A673 (cell line): ENCODE results near the gene LGMN. TPM values are rescaled to one million over a fixed set of nuclear protein-coding genes. Genes with fewer than 3 reads are reported as not detected.
"Not testable (repeated sequence)": the region's sequence is repeated elsewhere in the genome, so short reads cannot be mapped to it uniquely, and the experiment has no call there.

ENCODE experiments used
- BruUV-seq: library from RNA; stranded (reverse); fragments of 400-500 nt; replicated peaks from 2 replicates; lab custom pipeline; 2021; lab: Mats Ljungman, UMichigan
- CTCF ChIA-PET: fragments of 300-600 bp; sonication (Branson Sonifier 250); formaldehyde crosslinking; loops from one replicate; lab custom pipeline; 2022; ENCODE audit warnings: antibody characterized with exemption; lab: Charles Lee
- POLR2A ChIA-PET: fragments of 300-600 bp; sonication (Branson Sonifier 250); formaldehyde crosslinking; loops from one replicate; lab custom pipeline; 2022; ENCODE audit warnings: antibody characterized with exemption; ENCODE audit not compliant: low non-redundant PET; lab: Charles Lee
- DNase-seq: peaks from one replicate; pipeline ENCODE4 v3.0.0-alpha.2; 2015; ENCODE audit warnings: low spot score
- H3K27ac ChIP-seq: fragments of 200-600 bp; sonication (generic); 2 replicates; pipeline ENCODE4 v1.5.1; 2016; ENCODE audit warnings: mixed run types, low read depth, mild to moderate bottlenecking, mixed read lengths, antibody characterized with exemption, low read length; ENCODE audit not compliant: poor library complexity, severe bottlenecking
- H3K27me3 ChIP-seq: fragments of 200-600 bp; sonication (generic); replicated peaks from 2 replicates; pipeline ENCODE4 v1.6.1; 2017; ENCODE audit warnings: mixed run types, low read depth, mild to moderate bottlenecking, mixed read lengths, antibody characterized with exemption, low read length; ENCODE audit not compliant: insufficient read depth, poor library complexity
- H3K36me3 ChIP-seq: fragments of 200-600 bp; sonication (generic); 2 replicates; pipeline ENCODE4 v1.6.1; 2016; ENCODE audit warnings: mixed run types, mild to moderate bottlenecking, mixed read lengths, antibody characterized with exemption, low read length; ENCODE audit not compliant: insufficient read depth, poor library complexity, severe bottlenecking
- H3K4me1 ChIP-seq: fragments of 200-600 bp; sonication (generic); 2 replicates; pipeline ENCODE4 v1.6.1; 2017; ENCODE audit warnings: mixed run types, mild to moderate bottlenecking, mixed read lengths, antibody characterized with exemption, low read length; ENCODE audit not compliant: insufficient read depth, poor library complexity, severe bottlenecking
- H3K4me3 ChIP-seq: fragments of 200-600 bp; sonication (generic); 2 replicates; pipeline ENCODE4 v1.5.1; 2016; ENCODE audit warnings: low read depth, mixed run types, mild to moderate bottlenecking, mixed read lengths, low read length; ENCODE audit not compliant: poor library complexity, severe bottlenecking
- H3K9me3 ChIP-seq: fragments of 200-600 bp; sonication (generic); 2 replicates; pipeline ENCODE4 v1.6.1; 2016; ENCODE audit warnings: mixed run types, low read depth, mild to moderate bottlenecking, mixed read lengths, antibody characterized with exemption, low read length; ENCODE audit not compliant: poor library complexity, severe bottlenecking
- EZH2 ChIP-seq: fragments of 200-600 bp; sonication (generic); IDR thresholded peaks from 2 replicates; pipeline ENCODE4 v1.6.1; 2017; ENCODE audit warnings: borderline replicate concordance, low read depth, mild to moderate bottlenecking, mixed read lengths, antibody characterized with exemption, low read length; ENCODE audit not compliant: poor library complexity, severe bottlenecking
- intact Hi-C: fragments of 100-400 bp; cut with micrococcal nuclease; formaldehyde crosslinking; loops from one replicate; pipeline ENCODE4 v1.10.0; 2022; ENCODE audit not compliant: unreplicated experiment
- total RNA-seq: library from RNA; stranded (reverse); gene quantifications from 2 replicates; pipeline ENCODE4 v1.2.3, GENCODE V29; 2021
- TF ChIP-seq, protein P1 (sequence below): fragments of 300-800, 200-600 bp; sonication (generic); conservative IDR thresholded peaks from 2 replicates; pipeline ENCODE4 v1.5.1; 2017; ENCODE audit warnings: low read depth, mild to moderate bottlenecking, antibody characterized with exemption, low read length, moderate library complexity, mixed read lengths

Gene LGMN
- total RNA-seq, 1 experiment from 2014 or later = 34.6 TPM

DNA sequence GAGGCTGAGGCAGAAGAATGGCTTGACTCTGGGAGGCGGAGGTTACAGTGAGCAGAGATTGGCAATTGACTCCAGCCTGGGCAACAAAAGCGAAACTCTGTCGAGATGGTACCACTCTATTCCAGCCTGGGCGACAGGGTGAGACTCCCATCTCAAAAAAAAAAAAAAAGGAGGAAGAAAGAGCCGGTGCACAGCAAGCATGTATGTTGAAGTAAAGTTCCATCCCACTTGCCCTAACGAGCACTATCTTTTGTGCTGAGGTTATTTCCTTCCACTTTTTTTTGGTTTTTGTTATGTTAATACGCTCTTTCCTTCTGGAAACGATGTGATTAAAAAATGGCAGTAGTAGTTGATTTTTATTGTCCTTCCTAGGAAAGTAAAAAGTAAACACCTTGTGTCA lies 26.1 kb upstream of the LGMN start:
- intact Hi-C loops = no loop called here
- POLR2A ChIA-PET = no interaction called here
- CTCF ChIA-PET = no interaction called here

DNA sequence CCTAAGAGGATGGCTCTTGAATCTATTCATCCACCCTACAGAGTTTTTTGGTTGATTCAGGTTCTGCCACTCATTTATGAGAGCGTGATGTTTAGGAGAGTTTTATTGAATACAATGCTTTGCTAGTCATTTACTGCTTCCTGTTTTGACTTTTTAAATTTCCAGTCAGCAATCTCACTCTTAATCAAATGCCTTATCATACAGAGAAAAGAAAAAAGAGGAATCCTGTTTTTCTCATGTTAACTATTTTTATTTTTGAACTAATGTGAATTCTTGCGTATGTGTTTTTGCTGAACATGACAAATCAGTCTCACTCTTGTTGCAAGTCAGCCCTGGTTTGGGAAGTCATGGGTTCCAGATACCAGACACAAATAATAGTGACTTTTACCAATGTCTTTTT lies 22.1 kb upstream of the LGMN start:
- no peak for TF ChIP-seq EZH2
- TF ChIP-seq, protein P1, sequence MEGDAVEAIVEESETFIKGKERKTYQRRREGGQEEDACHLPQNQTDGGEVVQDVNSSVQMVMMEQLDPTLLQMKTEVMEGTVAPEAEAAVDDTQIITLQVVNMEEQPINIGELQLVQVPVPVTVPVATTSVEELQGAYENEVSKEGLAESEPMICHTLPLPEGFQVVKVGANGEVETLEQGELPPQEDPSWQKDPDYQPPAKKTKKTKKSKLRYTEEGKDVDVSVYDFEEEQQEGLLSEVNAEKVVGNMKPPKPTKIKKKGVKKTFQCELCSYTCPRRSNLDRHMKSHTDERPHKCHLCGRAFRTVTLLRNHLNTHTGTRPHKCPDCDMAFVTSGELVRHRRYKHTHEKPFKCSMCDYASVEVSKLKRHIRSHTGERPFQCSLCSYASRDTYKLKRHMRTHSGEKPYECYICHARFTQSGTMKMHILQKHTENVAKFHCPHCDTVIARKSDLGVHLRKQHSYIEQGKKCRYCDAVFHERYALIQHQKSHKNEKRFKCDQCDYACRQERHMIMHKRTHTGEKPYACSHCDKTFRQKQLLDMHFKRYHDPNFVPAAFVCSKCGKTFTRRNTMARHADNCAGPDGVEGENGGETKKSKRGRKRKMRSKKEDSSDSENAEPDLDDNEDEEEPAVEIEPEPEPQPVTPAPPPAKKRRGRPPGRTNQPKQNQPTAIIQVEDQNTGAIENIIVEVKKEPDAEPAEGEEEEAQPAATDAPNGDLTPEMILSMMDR = no peak
- no peak overlapping the region for H3K27ac ChIP-seq
- ChIA-PET POLR2A (no interaction called here), CTCF (interaction anchor here (0.6 kb wide), 1 partner anchor 55 kb away, joined by 9 read pairs; no protein-coding TSS in a partner anchor)
- no peaks in the 10 kb centered on the region for H3K36me3 ChIP-seq
- no peaks in the 10 kb centered on the region for H3K27me3 ChIP-seq
- no TSS peak for BruUV-seq
- no peaks in the 10 kb centered on the region for H3K9me3 ChIP-seq
- H3K4me3 ChIP-seq = no peak overlapping the region
- H3K4me1 ChIP-seq = no peaks in the 10 kb centered on the region
- intact Hi-C loops = no loop called here
- no peak for DNase-seq

More for the DNA sequence above, 26.1 kb upstream of the LGMN start:
- no peaks in the 10 kb centered on the region for H3K36me3 ChIP-seq
- no peak for TF ChIP-seq EZH2
- TF ChIP-seq, protein P1 = no peak
- no peaks in the 10 kb centered on the region for H3K9me3 ChIP-seq
- no peak overlapping the region for H3K27ac ChIP-seq
- DNase-seq = no peak
- H3K27me3 ChIP-seq = no peaks in the 10 kb centered on the region
- H3K4me3 ChIP-seq = no peak overlapping the region
- no peaks in the 10 kb centered on the region for H3K4me1 ChIP-seq
- BruUV-seq = no TSS peak

DNA sequence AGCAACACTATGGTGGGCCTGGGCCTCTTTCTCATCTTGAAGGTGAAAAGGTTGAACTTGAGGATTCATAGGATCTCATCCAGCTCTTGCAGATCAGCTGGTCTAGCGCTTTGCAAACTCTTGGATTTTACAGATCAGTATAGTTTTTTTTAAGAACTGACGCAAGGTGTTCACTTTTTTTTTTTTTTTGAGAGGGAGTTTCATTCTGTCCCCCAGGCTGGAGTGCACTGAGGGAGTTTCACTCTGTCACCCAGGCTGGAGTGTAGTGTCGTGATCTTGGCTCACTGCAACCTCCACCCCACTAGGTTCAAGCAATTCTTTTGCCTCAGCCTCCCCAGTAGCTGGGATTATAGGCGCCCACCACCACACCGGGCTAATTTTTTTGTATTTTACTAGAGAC lies 20.4 kb upstream of the LGMN start:
- Histone ChIP-seq H3K9me3 (no peaks in the 10 kb centered on the region), H3K36me3 (no peaks in the 10 kb centered on the region), H3K4me1 (no peaks in the 10 kb centered on the region), H3K4me3 (no peak overlapping the region), H3K27ac (no peak overlapping the region), H3K27me3 (no peaks in the 10 kb centered on the region)
- no peak for TF ChIP-seq EZH2
- TF ChIP-seq, protein P1 = no peak
- no peak for DNase-seq
- ChIA-PET CTCF (no interaction called here), POLR2A (no interaction called here)
- BruUV-seq = no TSS peak
- intact Hi-C loops = no loop called here

DNA sequence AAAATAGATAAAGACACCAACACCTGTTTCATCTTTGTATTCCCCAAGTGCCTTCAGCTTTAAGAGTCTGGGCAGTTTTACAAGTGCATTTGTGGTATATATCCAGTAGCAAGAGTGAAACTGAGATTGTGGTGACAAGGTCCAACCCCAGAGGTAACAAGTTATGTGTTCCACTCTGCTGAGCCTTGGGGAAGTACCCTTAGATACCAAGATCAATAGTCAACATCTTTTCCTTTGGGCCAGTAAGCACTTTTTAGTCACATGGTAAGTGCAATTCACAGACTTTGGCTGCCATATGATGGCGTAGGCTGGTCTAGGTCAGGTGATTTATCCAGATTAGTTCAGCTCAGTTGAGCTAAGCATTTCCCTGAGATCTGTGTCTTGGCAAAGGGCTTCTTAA lies 19.8 kb upstream of the LGMN start:
- H3K27me3 ChIP-seq, intact Hi-C loops, H3K9me3 ChIP-seq, H3K36me3 ChIP-seq, H3K4me1 ChIP-seq, H3K27ac ChIP-seq, H3K4me3 ChIP-seq, POLR2A ChIA-PET, BruUV-seq, DNase-seq, CTCF ChIA-PET: not testable (repeated sequence)

DNA sequence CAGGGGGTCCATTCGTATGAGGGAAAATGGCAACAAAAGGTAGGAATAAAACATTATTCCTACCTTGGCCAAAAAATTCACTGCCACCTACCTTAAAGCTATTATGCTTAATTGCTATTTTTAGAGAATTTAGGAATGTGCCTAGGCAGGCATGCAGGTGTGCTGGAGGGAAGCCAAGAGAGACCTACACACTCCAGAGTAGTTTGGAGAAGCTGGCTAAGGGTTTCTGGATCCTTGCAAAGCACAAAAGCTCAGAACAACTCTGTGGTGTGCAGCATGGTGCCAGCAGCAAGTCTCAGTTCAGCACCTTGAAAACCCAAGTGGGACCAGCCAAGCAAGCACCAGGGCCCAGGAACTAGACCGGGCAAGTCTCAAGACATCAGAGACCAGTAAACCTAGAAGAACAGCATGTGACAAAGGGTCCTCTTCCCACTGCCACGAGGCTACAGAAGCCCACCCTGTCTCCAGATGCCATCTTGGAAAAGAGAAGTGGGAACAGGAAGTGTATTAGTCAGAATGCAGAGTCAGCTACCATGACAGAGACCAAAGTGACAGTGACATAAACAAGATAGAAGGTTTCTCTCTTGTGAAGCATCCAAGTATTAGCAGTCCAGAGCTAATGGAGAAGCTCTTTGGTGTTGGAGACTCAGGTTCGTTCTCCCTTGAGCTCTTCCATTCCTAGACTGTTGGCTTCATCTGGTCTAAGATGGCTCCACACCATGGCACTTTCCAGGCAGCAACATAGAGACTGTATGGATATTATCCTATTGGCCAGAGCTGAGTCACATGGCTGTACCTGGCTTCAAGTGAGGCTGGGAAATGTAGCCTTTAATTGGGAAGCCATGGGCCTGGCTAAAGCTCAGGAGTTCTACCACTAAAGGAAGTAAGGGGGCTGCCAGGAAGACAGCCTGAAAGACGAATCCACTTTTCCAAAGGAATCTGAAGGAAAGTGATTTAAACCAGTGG lies 15.5 kb upstream of the LGMN start:
- intact Hi-C loops, POLR2A ChIA-PET, H3K27ac ChIP-seq, H3K9me3 ChIP-seq, BruUV-seq, H3K36me3 ChIP-seq, CTCF ChIA-PET, H3K27me3 ChIP-seq, H3K4me1 ChIP-seq, H3K4me3 ChIP-seq, DNase-seq: not testable (repeated sequence)
